SKM-1 (cell line): ENCODE measurements around the gene SARS2.

Experiments used
- DNase-seq: peaks from one replicate; lab custom pipeline; 2025; ENCODE audit not compliant: unreplicated experiment; lab: John Stamatoyannopoulos, UW

SARS2 gene

DNA sequence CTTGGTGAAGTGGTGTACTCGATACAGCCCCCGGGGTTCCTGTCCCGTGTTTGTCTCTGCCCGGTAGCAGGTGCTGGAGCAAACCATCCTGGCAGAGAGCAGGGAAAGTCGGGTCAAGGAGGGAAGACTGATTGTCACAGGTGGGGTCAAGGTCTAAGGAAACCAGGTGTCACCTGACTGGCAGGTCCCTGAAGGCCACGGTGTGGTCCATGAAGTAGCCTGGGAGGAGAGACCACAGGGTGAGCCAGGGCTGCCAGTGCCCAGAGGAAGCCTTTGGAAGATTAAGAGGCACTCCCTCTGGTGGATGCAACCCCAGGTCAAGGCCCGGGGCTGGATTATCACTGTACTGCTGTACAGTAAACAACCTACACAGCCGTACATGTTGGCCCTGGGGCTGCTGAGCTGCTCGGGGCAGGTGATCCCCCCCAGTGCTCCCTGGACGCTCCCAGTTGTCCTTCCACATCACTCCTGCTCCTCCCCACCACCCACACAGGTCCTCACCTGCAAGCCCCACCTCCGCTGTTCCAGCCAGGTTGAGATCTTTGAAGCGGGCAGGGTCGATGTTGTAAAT lies 12.6 kb downstream of the SARS2 start:
- no peak for DNase-seq

DNA sequence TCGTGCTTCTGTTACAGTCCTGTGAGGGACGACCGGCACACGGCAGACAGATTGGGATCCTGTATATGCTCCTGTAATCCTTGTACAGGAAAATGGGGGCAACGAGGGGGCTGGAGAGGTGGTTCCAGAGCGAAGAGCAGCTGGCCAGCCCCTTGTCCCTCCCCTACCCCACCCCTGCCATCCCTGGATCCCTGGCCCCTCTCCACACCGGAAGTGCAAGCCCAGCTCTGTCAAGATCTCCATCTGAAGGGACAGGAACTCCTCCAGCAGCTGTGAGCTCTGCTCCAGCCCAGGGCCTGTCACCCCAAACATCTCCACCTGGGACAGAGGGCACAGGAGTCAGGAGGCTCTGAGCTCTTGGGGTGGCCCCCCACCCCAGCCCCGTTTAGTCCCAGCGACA lies 13.0 kb downstream of the SARS2 start:
- no peak for DNase-seq

DNA sequence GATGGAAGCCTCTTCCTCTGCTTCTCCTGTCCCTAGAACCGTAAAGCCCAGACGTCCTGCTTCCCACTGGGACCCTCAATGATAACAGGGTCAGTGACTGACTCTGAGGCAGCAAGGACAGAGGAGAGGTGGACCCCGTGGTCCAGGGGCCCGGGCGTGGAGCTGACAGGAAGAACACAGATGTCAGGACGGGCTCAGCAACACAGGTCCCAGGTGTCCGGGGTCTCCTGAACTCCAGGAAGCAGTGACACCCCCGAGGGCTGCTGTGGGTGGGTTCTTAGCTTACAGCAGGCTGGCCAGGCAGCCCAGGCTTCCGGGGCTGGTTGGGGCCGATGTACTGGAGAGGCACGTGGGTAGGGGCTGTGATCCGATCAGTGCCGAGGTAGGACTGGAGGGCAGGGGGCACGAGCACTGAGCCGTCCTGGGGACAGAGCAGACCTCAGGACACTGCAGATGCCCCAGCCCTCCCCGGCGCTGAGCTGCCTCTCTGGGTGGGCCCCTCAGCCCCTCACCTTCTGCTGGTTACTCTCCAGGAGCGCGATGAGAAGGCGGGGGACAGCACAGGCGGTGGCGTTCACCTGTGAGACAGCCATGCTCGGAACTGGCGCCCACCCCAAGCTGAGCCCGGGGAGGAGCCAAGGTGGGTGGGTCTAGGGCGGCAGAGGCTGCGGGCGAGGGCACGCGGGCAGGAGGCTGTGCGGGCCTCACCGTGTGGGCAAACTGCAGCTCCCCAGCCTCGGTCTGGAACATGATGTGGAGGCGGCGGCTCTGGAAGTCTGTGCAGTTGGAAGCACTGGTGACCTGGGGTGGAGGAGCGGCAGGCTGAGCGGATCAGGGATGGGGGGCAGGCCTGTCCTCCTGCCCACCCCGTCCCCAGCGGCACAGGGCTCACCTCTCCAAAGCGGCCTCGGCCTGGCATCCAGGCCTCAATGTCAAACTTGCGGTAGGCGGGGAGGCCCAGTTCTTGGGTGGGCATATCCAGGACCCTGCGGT lies 14.9 kb downstream of the SARS2 start:
- DNase-seq: no peak

DNA sequence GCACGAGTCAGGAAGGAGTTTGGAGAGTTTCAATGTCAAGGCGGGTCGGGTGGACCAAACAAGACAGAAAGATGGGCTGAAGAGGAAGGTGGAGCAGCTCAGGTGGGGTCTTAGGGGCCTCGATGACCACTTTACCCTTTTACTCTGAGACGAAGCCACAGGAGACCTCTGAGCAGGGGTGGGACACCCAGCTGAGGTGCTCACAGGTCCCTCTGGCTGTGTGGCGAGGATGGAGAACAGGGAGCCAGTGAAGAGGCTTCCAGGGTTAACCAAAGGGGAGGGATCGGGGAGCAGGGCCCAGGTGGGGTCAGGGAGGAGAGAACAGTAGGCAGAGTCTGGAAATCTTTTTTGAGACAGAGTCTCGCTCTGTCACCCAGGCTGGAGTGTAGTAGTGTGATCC lies 16.6 kb downstream of the SARS2 start:
- DNase-seq: no peak

DNA sequence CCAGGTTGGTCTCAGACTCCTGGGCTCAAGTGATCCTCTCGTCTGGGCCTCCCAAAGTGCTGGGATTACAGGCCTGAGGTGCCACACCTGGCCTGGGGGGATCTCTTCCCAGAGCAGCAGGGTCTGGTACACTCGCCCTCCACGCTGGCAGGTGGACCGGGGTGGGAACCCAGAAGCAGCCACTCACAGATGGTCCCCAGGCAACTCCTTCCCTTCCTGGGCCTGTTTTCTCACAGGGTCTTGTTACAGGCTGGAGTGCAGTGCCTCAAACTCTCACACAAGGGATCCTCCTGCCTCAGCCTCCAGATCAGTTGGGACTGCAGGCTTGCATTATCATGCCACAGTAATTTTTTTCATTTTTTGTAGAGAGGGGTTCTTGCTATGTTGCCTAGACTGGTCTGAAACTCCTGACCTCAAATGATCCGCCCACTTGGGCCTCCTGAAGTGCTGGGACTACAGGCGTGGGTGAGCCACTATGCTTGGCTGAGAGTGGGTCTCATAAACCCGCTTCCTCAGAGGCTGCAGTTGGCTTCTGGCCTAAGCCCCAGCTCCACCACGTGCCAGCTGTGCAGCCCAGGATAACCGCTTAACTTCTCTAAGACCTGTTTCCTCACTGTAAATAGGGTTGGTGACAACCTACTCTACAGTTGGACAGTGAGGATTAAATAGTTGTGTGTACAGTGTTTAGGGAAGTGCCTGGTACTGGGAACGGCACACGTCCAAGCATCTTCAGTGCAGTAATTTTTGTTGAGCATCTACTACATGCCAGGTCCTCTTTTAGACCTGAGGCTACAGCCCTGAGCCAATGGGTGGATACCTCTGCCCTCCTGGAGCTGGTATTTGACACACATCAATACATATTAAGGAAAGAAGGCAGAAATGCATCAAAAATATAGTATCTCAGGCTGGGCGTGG lies 17.7 kb downstream of the SARS2 start:
- DNase-seq: no peak

DNA sequence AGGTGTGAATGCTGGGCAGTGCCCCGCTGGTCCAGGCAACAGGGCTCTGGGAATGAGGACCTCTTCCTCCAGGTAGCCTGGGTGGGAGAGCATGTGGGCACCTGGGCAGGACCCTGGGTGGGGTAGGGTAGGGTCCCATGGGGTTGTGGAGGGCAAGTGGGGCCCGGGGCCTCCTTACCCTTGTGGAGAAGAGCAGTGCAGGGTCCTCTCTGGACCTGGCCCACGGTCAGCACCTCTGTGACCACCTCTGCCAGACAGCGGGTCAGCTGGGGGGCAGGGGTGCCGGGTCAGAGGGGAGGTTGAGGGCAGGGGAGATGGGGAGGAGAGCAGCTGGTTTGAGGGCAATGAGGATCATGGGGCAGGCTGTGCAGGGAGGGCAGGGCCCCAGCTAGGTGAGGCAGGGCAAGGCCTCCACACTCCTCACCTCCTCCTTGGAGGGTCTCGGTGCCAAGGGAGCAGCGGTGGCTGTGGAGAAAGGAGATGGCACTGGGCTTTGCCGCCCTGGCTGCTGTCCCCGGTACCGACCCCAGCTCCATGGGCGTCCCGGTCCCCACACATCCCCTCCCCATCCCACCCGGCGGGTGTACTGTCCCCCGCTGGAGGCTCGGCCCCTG lies 19.1 kb downstream of the SARS2 start:
- no peak for DNase-seq

GRCh38 chr19:38910488-38910887 lies 20.1 kb downstream of the SARS2 start:
- DNase-seq: no peak

GRCh38 chr19:38908911-38909310 lies 21.7 kb downstream of the SARS2 start:
- no peak for DNase-seq

DNA sequence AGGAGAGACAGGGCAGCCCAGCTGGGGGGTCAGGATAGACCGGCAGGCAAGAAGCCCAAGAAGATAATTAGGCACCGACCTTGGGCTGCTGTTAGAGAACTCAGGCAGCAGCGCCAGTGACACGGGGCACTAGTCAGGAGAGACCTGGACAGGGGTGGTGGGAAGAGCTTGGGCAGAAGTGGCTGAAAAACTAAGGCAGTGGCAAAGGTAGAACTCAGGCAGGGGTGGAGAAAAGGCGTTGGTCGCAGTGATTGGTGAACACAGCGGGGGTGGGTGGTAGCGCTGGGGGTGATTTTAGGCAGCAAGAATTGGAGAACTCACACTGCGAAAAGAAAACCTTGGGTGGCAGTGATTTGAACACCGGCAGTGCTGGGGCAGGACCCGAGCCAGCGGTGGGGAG lies 22.9 kb downstream of the SARS2 start:
- no peak for DNase-seq

DNA sequence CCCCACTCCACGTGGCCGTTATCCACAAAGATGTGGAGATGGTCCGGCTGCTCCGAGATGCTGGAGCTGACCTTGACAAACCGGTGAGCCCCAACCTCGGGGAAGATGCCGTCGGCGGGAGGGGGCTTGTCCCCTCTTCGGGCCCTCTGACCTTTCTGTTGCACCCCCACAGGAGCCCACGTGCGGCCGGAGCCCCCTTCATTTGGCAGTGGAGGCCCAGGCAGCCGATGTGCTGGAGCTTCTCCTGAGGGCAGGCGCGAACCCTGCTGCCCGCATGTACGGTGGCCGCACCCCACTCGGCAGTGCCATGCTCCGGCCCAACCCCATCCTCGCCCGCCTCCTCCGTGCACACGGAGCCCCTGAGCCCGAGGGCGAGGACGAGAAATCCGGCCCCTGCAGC lies 23.3 kb downstream of the SARS2 start:
- DNase-seq: no peak

DNA sequence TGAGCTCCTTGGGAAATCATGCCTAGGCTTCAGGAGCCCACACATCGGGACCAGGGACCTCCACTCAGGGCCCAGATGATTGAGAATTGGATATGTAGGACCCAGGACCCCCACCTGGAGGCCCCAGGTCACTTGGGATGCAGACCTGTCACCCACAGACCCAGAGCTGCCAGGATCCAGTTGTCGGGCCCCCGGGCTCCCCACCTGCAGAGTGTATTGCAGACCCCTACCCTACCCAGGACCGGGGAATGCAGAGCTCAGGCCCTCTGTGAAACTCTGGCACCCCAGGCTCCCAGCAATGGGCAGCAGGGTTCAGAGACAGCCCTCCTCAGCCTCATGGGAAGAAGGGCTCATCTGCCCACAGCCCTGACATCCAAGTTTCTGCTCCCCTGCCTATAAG lies 24.9 kb downstream of the SARS2 start:
- no peak for DNase-seq

DNA sequence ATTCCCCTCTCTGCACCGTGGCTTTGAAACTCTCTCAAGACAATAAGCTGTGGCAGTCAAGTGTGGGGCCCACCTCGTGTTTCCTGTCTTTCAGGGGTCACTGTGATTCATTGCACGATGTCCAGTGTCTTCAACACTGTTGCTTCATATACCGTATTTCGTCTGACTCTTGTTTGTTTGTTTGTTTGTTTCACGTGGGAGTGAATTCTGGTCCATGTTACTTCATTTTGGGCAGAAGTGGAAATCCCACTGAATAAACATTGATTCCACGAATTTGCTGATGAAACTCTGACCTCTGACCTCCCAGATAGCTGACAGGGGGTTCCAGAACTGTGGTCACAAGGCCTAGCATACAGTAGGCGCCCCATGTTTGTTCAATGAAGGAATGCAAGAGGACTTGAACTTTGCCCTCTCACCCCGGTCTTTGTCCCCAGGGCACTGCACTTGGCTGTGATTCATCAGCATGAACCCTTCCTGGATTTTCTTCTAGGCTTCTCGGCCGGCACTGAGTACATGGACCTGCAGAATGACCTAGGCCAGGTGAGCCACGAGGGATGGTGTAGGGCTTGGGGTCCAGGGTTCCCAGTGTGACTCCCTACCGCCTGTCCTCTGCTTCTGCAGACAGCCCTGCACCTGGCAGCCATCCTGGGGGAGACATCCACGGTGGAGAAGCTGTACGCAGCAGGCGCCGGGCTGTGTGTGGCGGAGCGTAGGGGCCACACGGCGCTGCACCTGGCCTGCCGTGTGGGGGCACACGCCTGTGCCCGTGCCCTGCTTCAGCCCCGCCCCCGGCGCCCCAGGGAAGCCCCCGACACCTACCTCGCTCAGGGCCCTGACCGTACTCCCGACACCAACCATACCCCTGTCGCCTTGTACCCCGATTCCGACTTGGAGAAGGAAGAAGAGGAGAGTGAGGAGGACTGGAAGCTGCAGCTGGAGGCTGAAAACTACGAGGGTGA lies 25.7 kb downstream of the SARS2 start:
- no peak for DNase-seq

- DNase-seq: no peak
Measured at GRCh38 chr19:38901683-38902082, 28.9 kb downstream of the SARS2 start.

GRCh38 chr19:38900743-38901190 lies 29.8 kb downstream of the SARS2 start:
- no peak for DNase-seq

DNA sequence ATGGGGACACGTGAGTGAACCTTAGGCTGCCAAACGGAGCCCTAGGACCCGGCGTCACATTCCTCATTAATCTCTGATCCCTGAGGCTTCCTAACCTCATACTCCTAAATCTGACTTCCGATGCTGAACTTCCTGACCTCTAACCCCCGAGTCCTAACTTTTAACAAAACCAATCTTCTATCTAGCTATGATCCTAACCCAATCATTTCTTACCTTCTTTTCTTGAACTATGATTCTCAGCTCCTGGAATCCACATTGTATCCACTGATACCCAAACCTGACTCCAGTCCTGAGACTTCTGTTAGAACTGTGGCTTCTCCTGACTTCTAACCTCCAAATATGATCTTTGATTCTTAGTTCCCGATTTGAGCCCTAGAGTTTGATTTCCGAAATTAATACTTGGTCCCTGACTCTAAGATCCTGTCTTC lies 30.3 kb downstream of the SARS2 start:
- DNase-seq: no peak

- DNase-seq: peak; percentile 98
Measured at GRCh38 chr19:38899447-38900201, 30.9 kb downstream of the SARS2 start, which contains the start of the genes NFKBIB and SIRT2. TSS of gene NFKBIB (plus strand) at chr19:38899969. CDS start at chr19:38900033, 64 bp downstream. TSS of gene SIRT2 (minus strand) at chr19:38899618. CDS start at chr19:38899521, 97 bp downstream.

DNA sequence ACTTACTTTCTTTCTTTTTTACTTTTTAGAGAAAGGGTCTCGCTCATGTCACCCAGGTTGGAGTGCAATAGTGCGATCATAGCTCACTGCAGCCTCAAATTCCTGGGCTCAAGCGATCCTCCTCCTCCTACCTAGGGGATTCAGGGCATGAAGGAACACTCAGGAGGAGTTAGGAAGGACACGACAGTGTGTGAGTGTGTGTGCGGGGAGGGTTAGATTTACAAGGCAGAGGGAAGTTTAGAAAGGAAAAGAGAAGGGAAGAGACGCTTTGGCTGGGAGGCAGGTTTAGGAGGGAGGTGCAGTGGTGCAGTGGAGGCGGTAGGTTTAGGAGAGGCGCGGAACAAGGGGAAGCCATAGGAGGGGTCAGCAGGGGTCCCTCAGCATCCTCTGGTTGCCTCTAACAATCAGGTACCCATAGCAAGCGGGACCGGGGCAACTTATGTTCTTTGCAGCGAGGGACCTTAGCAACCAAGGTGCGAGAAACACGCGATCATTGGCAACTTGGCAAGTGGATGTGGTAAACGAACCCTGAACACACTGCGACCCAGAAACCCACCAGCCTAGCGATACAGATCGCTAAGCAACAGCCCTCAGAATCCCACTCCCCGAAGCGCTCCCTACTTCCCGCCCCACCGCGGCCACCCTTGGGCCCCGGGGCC lies 31.6 kb downstream of the SARS2 start:
- no peak for DNase-seq

GRCh38 chr19:38894968-38895367 lies 35.6 kb downstream of the SARS2 start:
- no peak for DNase-seq
